ENCODE results near the gene IL1RAPL2. TPM values are rescaled to one million over a fixed set of nuclear protein-coding genes. Genes with fewer than 3 reads are reported as not detected.

Gene IL1RAPL2
- polyA plus RNA-seq, 3 donors = not detected

DNA sequence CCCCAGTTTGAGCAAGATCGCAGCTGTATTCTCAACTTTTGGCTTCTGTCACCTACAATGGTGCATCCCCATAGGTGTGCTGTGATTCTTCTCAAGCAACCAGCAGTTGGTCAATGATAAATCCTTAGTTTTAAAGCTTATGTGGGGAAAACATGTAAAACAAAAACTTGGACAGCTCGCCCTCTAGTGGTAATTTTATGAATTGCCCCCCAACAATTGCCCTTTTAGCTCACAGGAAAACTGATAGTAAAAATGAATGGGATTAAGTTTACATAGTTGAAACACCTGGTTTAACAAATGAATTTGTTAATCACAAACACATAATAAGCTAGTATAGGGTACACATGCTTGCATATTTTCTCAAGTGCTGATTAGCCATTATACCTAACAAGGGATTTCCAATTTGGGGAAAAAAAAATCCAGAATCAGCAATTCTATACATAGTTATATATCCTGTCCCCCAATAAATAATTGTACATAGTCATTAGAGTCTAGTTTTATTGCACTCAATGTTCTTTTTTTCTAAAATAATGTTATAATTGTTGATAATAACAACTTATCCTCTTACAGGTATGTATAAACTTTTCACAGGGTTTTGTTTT, 624.4 kb downstream of the IL1RAPL2 start:
- TF ChIP-seq CTCF (IDR thresholded peaks at IDR 0.05) = peak; percentile 62
- no peaks in the 10 kb centered on the region for H3K27me3 ChIP-seq (ENCODE audit: control insufficient read depth in 2 of 2, insufficient read depth in 2 of 2, low read length in 2 of 2)
- no peaks in the 10 kb centered on the region for H3K36me3 ChIP-seq (replicated peaks in 1 of 2; ENCODE audit: control insufficient read depth in 1 of 2, insufficient read depth in 2 of 2, low read length in 2 of 2)
- H3K27me3 Mint-ChIP-seq (ENCODE audit: low read depth in 3 of 3) = peaks cover 0 to under 1% (median 0%) of the 10 kb centered on the region in 3 donors
- no peaks in the 10 kb centered on the region for H3K4me1 ChIP-seq (ENCODE audit: control insufficient read depth in 1 of 2, insufficient read depth in 2 of 2, low read length in 2 of 2)
- intact Hi-C loops (cut with micrococcal nuclease) = no loop called here
- no peaks in the 10 kb centered on the region for H3K9me3 ChIP-seq (replicated peaks in 1 of 2; ENCODE audit: control insufficient read depth in 1 of 2, insufficient read depth in 1 of 2, low read length in 2 of 2)
- H3K9ac ChIP-seq (ENCODE audit: insufficient read depth, low read length, poor library complexity, severe bottlenecking) = no peak overlapping the region
- no peaks in the 10 kb centered on the region for H3K79me2 ChIP-seq (ENCODE audit: insufficient read depth, low read length)
- no peak overlapping the region for H3K4me3 Mint-ChIP-seq
- no peaks in the 10 kb centered on the region for H3K9me3 Mint-ChIP-seq
- no peaks in the 10 kb centered on the region for H3K4me1 Mint-ChIP-seq
- H2AFZ ChIP-seq (ENCODE audit: insufficient read depth, low read depth, low read length, poor library complexity, severe bottlenecking) = no peak overlapping the region
- H3K36me3 Mint-ChIP-seq = no peaks in the 10 kb centered on the region
- WGBS (ENCODE audit: insufficient coverage) = no CpG with 5 or more reads among the region's 2 CpGs
- H3K4me3 ChIP-seq (replicated peaks in 1 of 3; ENCODE audit: low read depth in 2 of 3, low read length in 3 of 3) = no peak overlapping the region
- DNase-seq = no peak
- no peak overlapping the region for H3K27ac ChIP-seq (ENCODE audit: low read depth in 1 of 2, low read length in 2 of 2)
- H4K20me1 ChIP-seq (ENCODE audit: insufficient read depth, low read length) = no peaks in the 10 kb centered on the region
- no peak overlapping the region for H3K27ac Mint-ChIP-seq
- H3K4me2 ChIP-seq (replicated peaks; ENCODE audit: extremely low read depth, low read length, poor library complexity, severe bottlenecking) = no peak overlapping the region

GRCh38 chrX:105191878-105192277, 625.9 kb downstream of the IL1RAPL2 start:
- no peak overlapping the region for H3K4me3 ChIP-seq (replicated peaks in 1 of 3; ENCODE audit: low read depth in 2 of 3, low read length in 3 of 3)
- H3K36me3 ChIP-seq (replicated peaks in 1 of 2; ENCODE audit: control insufficient read depth in 1 of 2, insufficient read depth in 2 of 2, low read length in 2 of 2) = no peaks in the 10 kb centered on the region
- no peaks in the 10 kb centered on the region for H3K27me3 ChIP-seq (ENCODE audit: control insufficient read depth in 2 of 2, insufficient read depth in 2 of 2, low read length in 2 of 2)
- no peaks in the 10 kb centered on the region for H3K79me2 ChIP-seq (ENCODE audit: insufficient read depth, low read length)
- Mint-ChIP-seq H3K9me3 (no peaks in the 10 kb centered on the region), H3K4me3 (no peak overlapping the region), H3K27ac (no peak overlapping the region), H3K36me3 (no peaks in the 10 kb centered on the region), H3K27me3 (ENCODE audit: low read depth in 3 of 3) (peaks cover 0 to 2% (median 0%) of the 10 kb centered on the region in 3 donors), H3K4me1 (no peaks in the 10 kb centered on the region)
- H3K9ac ChIP-seq (ENCODE audit: insufficient read depth, low read length, poor library complexity, severe bottlenecking) = no peak overlapping the region
- H4K20me1 ChIP-seq (ENCODE audit: insufficient read depth, low read length) = no peaks in the 10 kb centered on the region
- intact Hi-C loops (cut with micrococcal nuclease) = no loop called here
- no peak for TF ChIP-seq CTCF (IDR thresholded peaks at IDR 0.05)
- H3K4me1 ChIP-seq (ENCODE audit: control insufficient read depth in 1 of 2, insufficient read depth in 2 of 2, low read length in 2 of 2) = no peaks in the 10 kb centered on the region
- no peaks in the 10 kb centered on the region for H3K9me3 ChIP-seq (replicated peaks in 1 of 2; ENCODE audit: control insufficient read depth in 1 of 2, insufficient read depth in 1 of 2, low read length in 2 of 2)
- WGBS (ENCODE audit: insufficient coverage) = no CpG with 5 or more reads among the region's 2 CpGs
- H3K27ac ChIP-seq (ENCODE audit: low read depth in 1 of 2, low read length in 2 of 2) = no peak overlapping the region
- H2AFZ ChIP-seq (ENCODE audit: insufficient read depth, low read depth, low read length, poor library complexity, severe bottlenecking) = no peak overlapping the region
- no peak overlapping the region for H3K4me2 ChIP-seq (replicated peaks; ENCODE audit: extremely low read depth, low read length, poor library complexity, severe bottlenecking)
- no peak for DNase-seq
